ENCODE results near the gene TTLL5. TPM values are rescaled to one million over a fixed set of nuclear protein-coding genes. Genes with fewer than 3 reads are reported as not detected.

Gene TTLL5
- total and polyA plus RNA-seq, 9 of the 15 experiments (the other 6 are each of a cell fraction or from before 2014, with no cell fraction given): 4.1 to 18.9 (median 12.6) TPM

GRCh38 chr14:75709207-75709812 is 48.3 kb downstream of the TTLL5 start (continued):
- TF ChIP-seq REST (IDR thresholded peaks at IDR 0.05; ENCODE audit: borderline replicate concordance) (peak; percentile 51; the same call in 1 of the 2 replicates), REST (CRISPR knock-in tag; IDR thresholded peaks at IDR 0.05; ENCODE audit: low read depth) (no peak), CREB1 (IDR thresholded peaks at IDR 0.05) (no peak), CREB1 (CRISPR knock-in tag; IDR thresholded peaks at IDR 0.05) (no peak), RAD21 (CRISPR knock-in tag; conservative IDR thresholded peaks at IDR 0.05 in 1 of 2, IDR thresholded peaks at IDR 0.05 in 1 of 2) (peak; percentile 54 to 67), ELF2 (CRISPR knock-in tag; IDR thresholded peaks at IDR 0.05) (no peak), SMC3 (conservative IDR thresholded peaks at IDR 0.05; ENCODE audit: insufficient read depth, low read depth, low read length) (peak; percentile 46; the same call in 1 of the 2 replicates), KLF10 (CRISPR knock-in tag; IDR thresholded peaks at IDR 0.05) (no peak)
- TF ChIP-seq, protein P1, sequence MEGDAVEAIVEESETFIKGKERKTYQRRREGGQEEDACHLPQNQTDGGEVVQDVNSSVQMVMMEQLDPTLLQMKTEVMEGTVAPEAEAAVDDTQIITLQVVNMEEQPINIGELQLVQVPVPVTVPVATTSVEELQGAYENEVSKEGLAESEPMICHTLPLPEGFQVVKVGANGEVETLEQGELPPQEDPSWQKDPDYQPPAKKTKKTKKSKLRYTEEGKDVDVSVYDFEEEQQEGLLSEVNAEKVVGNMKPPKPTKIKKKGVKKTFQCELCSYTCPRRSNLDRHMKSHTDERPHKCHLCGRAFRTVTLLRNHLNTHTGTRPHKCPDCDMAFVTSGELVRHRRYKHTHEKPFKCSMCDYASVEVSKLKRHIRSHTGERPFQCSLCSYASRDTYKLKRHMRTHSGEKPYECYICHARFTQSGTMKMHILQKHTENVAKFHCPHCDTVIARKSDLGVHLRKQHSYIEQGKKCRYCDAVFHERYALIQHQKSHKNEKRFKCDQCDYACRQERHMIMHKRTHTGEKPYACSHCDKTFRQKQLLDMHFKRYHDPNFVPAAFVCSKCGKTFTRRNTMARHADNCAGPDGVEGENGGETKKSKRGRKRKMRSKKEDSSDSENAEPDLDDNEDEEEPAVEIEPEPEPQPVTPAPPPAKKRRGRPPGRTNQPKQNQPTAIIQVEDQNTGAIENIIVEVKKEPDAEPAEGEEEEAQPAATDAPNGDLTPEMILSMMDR (IDR thresholded peaks at IDR 0.05 in 2 of 3, conservative IDR thresholded peaks at IDR 0.05 in 1 of 3; ENCODE audit: insufficient read depth in 2 of 3, low read depth in 1 of 3, low read length in 3 of 3): peak; percentile 58 to 74 (median 68); a peak in 5 of 6 replicates
